Measurements from ENCODE around the gene RASGRF2.

RASGRF2 gene, protein sequence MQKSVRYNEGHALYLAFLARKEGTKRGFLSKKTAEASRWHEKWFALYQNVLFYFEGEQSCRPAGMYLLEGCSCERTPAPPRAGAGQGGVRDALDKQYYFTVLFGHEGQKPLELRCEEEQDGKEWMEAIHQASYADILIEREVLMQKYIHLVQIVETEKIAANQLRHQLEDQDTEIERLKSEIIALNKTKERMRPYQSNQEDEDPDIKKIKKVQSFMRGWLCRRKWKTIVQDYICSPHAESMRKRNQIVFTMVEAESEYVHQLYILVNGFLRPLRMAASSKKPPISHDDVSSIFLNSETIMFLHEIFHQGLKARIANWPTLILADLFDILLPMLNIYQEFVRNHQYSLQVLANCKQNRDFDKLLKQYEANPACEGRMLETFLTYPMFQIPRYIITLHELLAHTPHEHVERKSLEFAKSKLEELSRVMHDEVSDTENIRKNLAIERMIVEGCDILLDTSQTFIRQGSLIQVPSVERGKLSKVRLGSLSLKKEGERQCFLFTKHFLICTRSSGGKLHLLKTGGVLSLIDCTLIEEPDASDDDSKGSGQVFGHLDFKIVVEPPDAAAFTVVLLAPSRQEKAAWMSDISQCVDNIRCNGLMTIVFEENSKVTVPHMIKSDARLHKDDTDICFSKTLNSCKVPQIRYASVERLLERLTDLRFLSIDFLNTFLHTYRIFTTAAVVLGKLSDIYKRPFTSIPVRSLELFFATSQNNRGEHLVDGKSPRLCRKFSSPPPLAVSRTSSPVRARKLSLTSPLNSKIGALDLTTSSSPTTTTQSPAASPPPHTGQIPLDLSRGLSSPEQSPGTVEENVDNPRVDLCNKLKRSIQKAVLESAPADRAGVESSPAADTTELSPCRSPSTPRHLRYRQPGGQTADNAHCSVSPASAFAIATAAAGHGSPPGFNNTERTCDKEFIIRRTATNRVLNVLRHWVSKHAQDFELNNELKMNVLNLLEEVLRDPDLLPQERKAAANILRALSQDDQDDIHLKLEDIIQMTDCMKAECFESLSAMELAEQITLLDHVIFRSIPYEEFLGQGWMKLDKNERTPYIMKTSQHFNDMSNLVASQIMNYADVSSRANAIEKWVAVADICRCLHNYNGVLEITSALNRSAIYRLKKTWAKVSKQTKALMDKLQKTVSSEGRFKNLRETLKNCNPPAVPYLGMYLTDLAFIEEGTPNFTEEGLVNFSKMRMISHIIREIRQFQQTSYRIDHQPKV (N-terminal part only)

DNA sequence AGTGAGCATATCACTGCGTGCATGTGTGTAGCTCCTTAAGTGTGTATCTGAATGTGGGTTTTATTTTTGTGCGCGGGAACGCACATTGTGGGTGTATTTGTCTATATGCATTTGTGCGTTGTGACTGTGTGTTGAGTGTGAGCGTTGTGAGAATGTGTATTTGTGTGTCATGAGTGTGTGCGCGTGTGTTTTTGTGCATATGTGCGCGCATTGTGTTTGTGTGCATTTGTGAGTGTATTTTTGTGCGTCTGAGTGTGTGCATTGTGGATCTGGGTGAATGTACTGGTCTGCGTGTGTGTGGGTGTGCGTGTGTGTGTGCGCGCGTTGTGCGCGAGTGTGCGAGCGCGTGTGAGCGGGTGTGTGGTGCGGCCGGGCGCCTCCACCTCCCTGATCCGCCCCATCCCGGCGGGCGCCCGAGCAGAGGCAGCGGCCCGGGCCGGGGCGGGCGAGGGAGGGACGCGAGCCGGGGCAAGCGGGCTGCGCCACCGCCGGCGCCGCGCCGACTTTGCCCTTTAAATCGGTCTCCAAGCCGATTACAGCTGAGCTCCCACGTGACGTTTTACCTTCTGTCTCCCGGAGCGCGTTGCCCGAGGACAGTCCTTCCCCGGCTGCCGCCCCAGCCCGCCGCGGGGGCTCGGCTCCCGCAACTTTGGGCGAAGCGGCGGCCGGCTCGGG, at the start of gene RASGRF2:
RASGRF2 (plus strand) TSS at position 596 of the 675 bp plus-strand sequence. CDS start 376 bp downstream, outside the sequence.
- Mint-ChIP-seq H3K36me3 (no peaks in the 10 kb centered on the region), H3K27me3 (no peaks in the 10 kb centered on the region), H3K27ac (peak within 1 kb of the TSS; percentile 98), H3K4me3 (peak within 1 kb of the TSS; percentile 99), H3K9me3 (ENCODE audit: low read depth) (no peaks in the 10 kb centered on the region), H3K4me1 (ENCODE audit: low read depth) (peaks cover 63% of the 10 kb centered on the region)

- no peak overlapping the region for H3K27ac Mint-ChIP-seq
- H3K4me3 Mint-ChIP-seq = no peak overlapping the region
- H3K36me3 Mint-ChIP-seq = peaks cover 7% of the 10 kb centered on the region
- H3K9me3 Mint-ChIP-seq (ENCODE audit: low read depth) = peaks cover 5% of the 10 kb centered on the region
- H3K4me1 Mint-ChIP-seq (ENCODE audit: low read depth) = no peaks in the 10 kb centered on the region
- no peaks in the 10 kb centered on the region for H3K27me3 Mint-ChIP-seq
These were observed 47.7 kb upstream of the RASGRF2 start for GRCh38 chr5:80912479-80912878.

- H3K4me3 Mint-ChIP-seq = no peak overlapping the region
- H3K9me3 Mint-ChIP-seq (ENCODE audit: low read depth) = peaks cover 5% of the 10 kb centered on the region
- no peaks in the 10 kb centered on the region for H3K27me3 Mint-ChIP-seq
- H3K36me3 Mint-ChIP-seq = peaks cover 7% of the 10 kb centered on the region
- H3K4me1 Mint-ChIP-seq (ENCODE audit: low read depth) = peaks cover 2% of the 10 kb centered on the region
- no peak overlapping the region for H3K27ac Mint-ChIP-seq
These were observed 44.4 kb upstream of the RASGRF2 start for GRCh38 chr5:80915716-80916115.

GRCh38 chr5:80916676-80917075, 43.5 kb upstream of the RASGRF2 start:
- H3K27me3 Mint-ChIP-seq = no peaks in the 10 kb centered on the region
- peaks cover 2% of the 10 kb centered on the region for H3K4me1 Mint-ChIP-seq (ENCODE audit: low read depth)
- no peak overlapping the region for H3K27ac Mint-ChIP-seq
- H3K9me3 Mint-ChIP-seq (ENCODE audit: low read depth) = peaks cover 5% of the 10 kb centered on the region
- H3K36me3 Mint-ChIP-seq = peaks cover 4% of the 10 kb centered on the region
- H3K4me3 Mint-ChIP-seq = no peak overlapping the region

GRCh38 chr5:80917631-80918030, 42.5 kb upstream of the RASGRF2 start:
- H3K4me3 Mint-ChIP-seq = no peak overlapping the region
- no peaks in the 10 kb centered on the region for H3K36me3 Mint-ChIP-seq
- H3K4me1 Mint-ChIP-seq (ENCODE audit: low read depth) = peaks cover 2% of the 10 kb centered on the region
- no peaks in the 10 kb centered on the region for H3K9me3 Mint-ChIP-seq (ENCODE audit: low read depth)
- H3K27me3 Mint-ChIP-seq = no peaks in the 10 kb centered on the region
- H3K27ac Mint-ChIP-seq = no peak overlapping the region

GRCh38 chr5:80919678-80920196, 40.4 kb upstream of the RASGRF2 start:
- Mint-ChIP-seq H3K4me3 (no peak overlapping the region), H3K36me3 (no peaks in the 10 kb centered on the region), H3K4me1 (ENCODE audit: low read depth) (peaks cover 2% of the 10 kb centered on the region), H3K27ac (no peak overlapping the region), H3K9me3 (ENCODE audit: low read depth) (peaks cover 3% of the 10 kb centered on the region), H3K27me3 (no peaks in the 10 kb centered on the region)

GRCh38 chr5:80920333-80920732, 39.8 kb upstream of the RASGRF2 start:
- no peak overlapping the region for H3K27ac Mint-ChIP-seq
- H3K36me3 Mint-ChIP-seq = no peaks in the 10 kb centered on the region
- no peaks in the 10 kb centered on the region for H3K27me3 Mint-ChIP-seq

GRCh38 chr5:80921026-80921425, 39.1 kb upstream of the RASGRF2 start:
- no peak overlapping the region for H3K27ac Mint-ChIP-seq
- H3K27me3 Mint-ChIP-seq = no peaks in the 10 kb centered on the region

More at GRCh38 chr5:80920333-80920732, 39.8 kb upstream of the RASGRF2 start:
- peaks cover 2% of the 10 kb centered on the region for H3K4me1 Mint-ChIP-seq (ENCODE audit: low read depth)
- H3K9me3 Mint-ChIP-seq (ENCODE audit: low read depth) = peaks cover 3% of the 10 kb centered on the region
- H3K4me3 Mint-ChIP-seq = no peak overlapping the region

GRCh38 chr5:80925931-80926330, 34.2 kb upstream of the RASGRF2 start:
- Mint-ChIP-seq H3K4me1 (ENCODE audit: low read depth) (peaks cover 11% of the 10 kb centered on the region), H3K27ac (no peak overlapping the region), H3K27me3 (no peaks in the 10 kb centered on the region), H3K36me3 (no peaks in the 10 kb centered on the region), H3K9me3 (ENCODE audit: low read depth) (peaks cover 3% of the 10 kb centered on the region), H3K4me3 (no peak overlapping the region)

More at GRCh38 chr5:80921026-80921425, 39.1 kb upstream of the RASGRF2 start:
- peaks cover 2% of the 10 kb centered on the region for H3K4me1 Mint-ChIP-seq (ENCODE audit: low read depth)
- no peaks in the 10 kb centered on the region for H3K36me3 Mint-ChIP-seq
- H3K4me3 Mint-ChIP-seq = no peak overlapping the region
- H3K9me3 Mint-ChIP-seq (ENCODE audit: low read depth) = peaks cover 3% of the 10 kb centered on the region

GRCh38 chr5:80926536-80926935, 33.6 kb upstream of the RASGRF2 start:
- Mint-ChIP-seq H3K27ac (no peak overlapping the region), H3K36me3 (no peaks in the 10 kb centered on the region), H3K9me3 (ENCODE audit: low read depth) (peaks cover 3% of the 10 kb centered on the region), H3K4me3 (no peak overlapping the region), H3K4me1 (ENCODE audit: low read depth) (peaks cover 11% of the 10 kb centered on the region), H3K27me3 (no peaks in the 10 kb centered on the region)

DNA sequence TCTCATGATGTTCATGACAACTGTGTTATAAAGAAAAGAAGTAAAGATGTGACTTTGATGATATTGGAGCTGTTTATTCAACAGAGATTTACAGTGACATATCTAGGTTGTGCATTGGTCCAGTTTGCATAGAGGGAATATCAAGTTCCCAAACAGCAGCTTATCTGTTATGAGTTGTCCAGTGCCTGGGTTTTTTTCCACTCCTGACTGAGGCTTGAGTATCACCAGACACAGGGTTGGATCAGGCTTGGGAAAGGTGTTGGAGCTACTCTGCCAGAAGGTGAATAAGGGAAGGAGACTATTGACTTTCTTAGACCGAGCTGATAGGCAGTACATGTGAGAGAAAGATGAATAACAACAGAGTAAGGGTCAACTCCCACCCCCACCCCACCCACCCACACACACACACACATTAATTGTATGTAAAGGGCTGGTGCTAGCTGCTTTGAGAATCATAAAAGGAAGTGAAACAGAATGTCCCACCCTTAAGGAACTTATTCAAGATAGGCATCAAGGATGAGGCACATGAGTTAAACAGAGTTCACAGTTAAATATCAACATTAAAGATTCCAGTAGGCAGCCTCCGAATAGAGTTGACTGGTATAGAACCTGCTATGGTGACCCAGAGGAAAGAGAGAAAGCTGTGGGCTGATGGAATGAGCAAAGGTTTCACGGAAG, 33.0 kb upstream of the RASGRF2 start:
- Mint-ChIP-seq H3K36me3 (no peaks in the 10 kb centered on the region), H3K9me3 (ENCODE audit: low read depth) (peaks cover 3% of the 10 kb centered on the region), H3K4me3 (no peak overlapping the region), H3K27ac (no peak overlapping the region), H3K27me3 (no peaks in the 10 kb centered on the region), H3K4me1 (ENCODE audit: low read depth) (peaks cover 11% of the 10 kb centered on the region)

- no peaks in the 10 kb centered on the region for H3K36me3 Mint-ChIP-seq
- H3K27ac Mint-ChIP-seq = no peak overlapping the region
- H3K9me3 Mint-ChIP-seq (ENCODE audit: low read depth) = peaks cover 3% of the 10 kb centered on the region
- no peak overlapping the region for H3K4me3 Mint-ChIP-seq
- H3K4me1 Mint-ChIP-seq (ENCODE audit: low read depth) = peaks cover 11% of the 10 kb centered on the region
- H3K27me3 Mint-ChIP-seq = no peaks in the 10 kb centered on the region
These were observed 32.1 kb upstream of the RASGRF2 start for GRCh38 chr5:80928073-80928472.

- no peak overlapping the region for H3K4me3 Mint-ChIP-seq
- H3K9me3 Mint-ChIP-seq (ENCODE audit: low read depth) = no peaks in the 10 kb centered on the region
- no peaks in the 10 kb centered on the region for H3K27me3 Mint-ChIP-seq
- no peak overlapping the region for H3K27ac Mint-ChIP-seq
- no peaks in the 10 kb centered on the region for H3K36me3 Mint-ChIP-seq
- peaks cover 15% of the 10 kb centered on the region for H3K4me1 Mint-ChIP-seq (ENCODE audit: low read depth)
These were observed 29.2 kb upstream of the RASGRF2 start for GRCh38 chr5:80930940-80931339.
